HG03175 (cell line): Measurements from ENCODE around the gene SOX15.

Experiments used
- ATAC-seq: cut with Tn5 transposase; IDR thresholded peaks from one replicate; pipeline ENCODE4 v1.9.1; 2021; ENCODE audit warnings: mild to moderate bottlenecking, moderate library complexity; ENCODE audit not compliant: unreplicated experiment

Gene SOX15

GRCh38 chr17:7579001-7579833, 10.7 kb downstream of the SOX15 start, which contains the start of gene CD68:
Gene CD68, plus strand, starts transcription at chr17:7579638. Its CDS starts 40 bp downstream, at chr17:7579678.
- ATAC-seq, result peak; percentile 39

GRCh38 chr17:7577327-7578199, 12.3 kb downstream of the SOX15 start:
- ATAC-seq, result no peak

GRCh38 chr17:7576432-7576937, 13.4 kb downstream of the SOX15 start:
- no peak for ATAC-seq

- ATAC-seq, result no peak
These were observed 13.9 kb downstream of the SOX15 start for GRCh38 chr17:7575959-7576358.

GRCh38 chr17:7575481-7575883, 14.4 kb downstream of the SOX15 start:
- no peak for ATAC-seq

GRCh38 chr17:7574176-7574953, 15.5 kb downstream of the SOX15 start:
- no peak for ATAC-seq

- ATAC-seq, result peak; percentile 24
These were observed 16.4 kb downstream of the SOX15 start for GRCh38 chr17:7573324-7574080.

GRCh38 chr17:7572588-7573323, 17.1 kb downstream of the SOX15 start:
- peak; percentile 93 for ATAC-seq

- ATAC-seq, result no peak
These were observed 17.6 kb downstream of the SOX15 start for GRCh38 chr17:7572338-7572587.

GRCh38 chr17:7570351-7570750, 19.5 kb downstream of the SOX15 start:
- ATAC-seq, result no peak

- no peak for ATAC-seq
These were observed 20.3 kb downstream of the SOX15 start for GRCh38 chr17:7569571-7569970.

GRCh38 chr17:7563115-7563869, 26.6 kb downstream of the SOX15 start:
- ATAC-seq, result no peak

- ATAC-seq, result peak; percentile 3
These were observed 27.7 kb downstream of the SOX15 start for GRCh38 chr17:7562208-7562605.

- peak; percentile 59 for ATAC-seq
These were observed 28.2 kb downstream of the SOX15 start, which contains the start of gene SENP3 for GRCh38 chr17:7561589-7562207. Gene SENP3, plus strand, starts transcription at chr17:7561919. Its CDS starts 1,158 bp downstream, at chr17:7563077.

- ATAC-seq, result peak; percentile 46
These were observed 28.8 kb downstream of the SOX15 start for GRCh38 chr17:7561028-7561575.

GRCh38 chr17:7560172-7561027, 29.5 kb downstream of the SOX15 start:
- ATAC-seq, result no peak
